ENCODE data around the gene FAM217B.

Gene FAM217B

GRCh38 chr20:59945731-59946130, 5.5 kb downstream of the FAM217B start:
- Histone ChIP-seq H3K36me3 (ENCODE audit: control insufficient read depth in 1 of 2, insufficient read depth in 2 of 2, low read depth in 1 of 2, low read length in 2 of 2) (peaks cover 5 to 44% of the 10 kb centered on the region in 2 experiments), H4K8ac (ENCODE audit: low read length) (no peak overlapping the region), H3K18ac (ENCODE audit: low read depth in 1 of 2, low read length in 2 of 2) (no peak overlapping the region), H2AK5ac (ENCODE audit: low read length, severe bottlenecking) (no peak overlapping the region), H2BK12ac (ENCODE audit: low read length in 2 of 2) (no peak overlapping the region), H2BK120ac (ENCODE audit: low read depth, low read length) (no peak overlapping the region), H3K14ac (ENCODE audit: low read length in 2 of 2) (no peak overlapping the region), H2BK15ac (ENCODE audit: low read depth, poor library complexity, severe bottlenecking) (no peak overlapping the region), H3K4ac (ENCODE audit: low read depth in 1 of 2, low read length in 2 of 2) (no peak overlapping the region), H3K4me2 (ENCODE audit: low read length, poor library complexity, severe bottlenecking) (no peak overlapping the region), H3K4me1 (ENCODE audit: control insufficient read depth, insufficient read depth, low read depth, low read length) (no peaks in the 10 kb centered on the region), H3K27me3 (ENCODE audit: control insufficient read depth in 1 of 2, insufficient read depth in 1 of 2, low read length in 2 of 2) (no peaks in the 10 kb centered on the region), H3K9me3 (ENCODE audit: control insufficient read depth, low read length) (no peaks in the 10 kb centered on the region), H3K27ac (ENCODE audit: low read length, poor library complexity, severe bottlenecking) (peak overlapping the region; percentile 36), H4K91ac (ENCODE audit: low read length) (no peak overlapping the region), H3K23ac (ENCODE audit: low read length in 2 of 2) (no peak overlapping the region), H3K9ac (ENCODE audit: low read length) (peak overlapping the region; percentile 9), H2BK5ac (ENCODE audit: low read depth, low read length, poor library complexity, severe bottlenecking) (no peak overlapping the region), H2AFZ (ENCODE audit: low read depth, low read length) (no peak overlapping the region), H3K79me1 (replicated peaks; ENCODE audit: low read length, poor library complexity, severe bottlenecking) (peaks cover 5% of the 10 kb centered on the region), H3K4me3 (ENCODE audit: insufficient read depth in 1 of 2, low read depth in 1 of 2, low read length in 2 of 2) (no peak overlapping the region)
- DNase-seq, result no peak
- 9% methylated on average over 1 of the region's 2 CpGs for WGBS

- Histone ChIP-seq H3K4me2 (ENCODE audit: low read length, poor library complexity, severe bottlenecking) (no peak overlapping the region), H3K4me1 (ENCODE audit: control insufficient read depth, insufficient read depth, low read depth, low read length) (no peaks in the 10 kb centered on the region), H3K27ac (ENCODE audit: low read length, poor library complexity, severe bottlenecking) (no peak overlapping the region), H3K36me3 (ENCODE audit: control insufficient read depth in 1 of 2, insufficient read depth in 2 of 2, low read depth in 1 of 2, low read length in 2 of 2) (peaks cover 5 to 39% of the 10 kb centered on the region in 2 experiments), H3K4ac (ENCODE audit: low read depth in 1 of 2, low read length in 2 of 2) (no peak overlapping the region), H3K27me3 (ENCODE audit: control insufficient read depth in 1 of 2, insufficient read depth in 1 of 2, low read length in 2 of 2) (no peaks in the 10 kb centered on the region), H3K4me3 (ENCODE audit: insufficient read depth in 1 of 2, low read depth in 1 of 2, low read length in 2 of 2) (no peak overlapping the region), H3K18ac (ENCODE audit: low read depth in 1 of 2, low read length in 2 of 2) (no peak overlapping the region), H3K9ac (ENCODE audit: low read length) (no peak overlapping the region), H2BK120ac (ENCODE audit: low read depth, low read length) (no peak overlapping the region), H3K23ac (ENCODE audit: low read length in 2 of 2) (no peak overlapping the region), H4K8ac (ENCODE audit: low read length) (no peak overlapping the region), H2AK5ac (ENCODE audit: low read length, severe bottlenecking) (no peak overlapping the region), H2BK12ac (ENCODE audit: low read length in 2 of 2) (no peak overlapping the region), H3K79me1 (replicated peaks; ENCODE audit: low read length, poor library complexity, severe bottlenecking) (peaks cover 5% of the 10 kb centered on the region), H3K14ac (ENCODE audit: low read length in 2 of 2) (no peak overlapping the region), H2BK5ac (ENCODE audit: low read depth, low read length, poor library complexity, severe bottlenecking) (no peak overlapping the region), H3K9me3 (ENCODE audit: control insufficient read depth, low read length) (no peaks in the 10 kb centered on the region), H2BK15ac (ENCODE audit: low read depth, poor library complexity, severe bottlenecking) (no peak overlapping the region), H2AFZ (ENCODE audit: low read depth, low read length) (no peak overlapping the region), H4K91ac (ENCODE audit: low read length) (no peak overlapping the region)
- 96% methylated on average over 7 of the region's 8 CpGs for WGBS
- DNase-seq, result no peak
Measured at GRCh38 chr20:59947376-59947775, 7.2 kb downstream of the FAM217B start.

- no peak overlapping the region for H2BK15ac ChIP-seq (ENCODE audit: low read depth, poor library complexity, severe bottlenecking)
- no peak overlapping the region for H4K8ac ChIP-seq (ENCODE audit: low read length)
- no peak overlapping the region for H3K18ac ChIP-seq (ENCODE audit: low read depth in 1 of 2, low read length in 2 of 2)
- H3K14ac ChIP-seq (ENCODE audit: low read length in 2 of 2), result no peak overlapping the region
- H2AFZ ChIP-seq (ENCODE audit: low read depth, low read length), result no peak overlapping the region
- no peak overlapping the region for H4K91ac ChIP-seq (ENCODE audit: low read length)
- H3K36me3 ChIP-seq (ENCODE audit: control insufficient read depth in 1 of 2, insufficient read depth in 2 of 2, low read depth in 1 of 2, low read length in 2 of 2), result peaks cover 5 to 31% of the 10 kb centered on the region in 2 experiments
- H3K4me3 ChIP-seq (ENCODE audit: insufficient read depth in 1 of 2, low read depth in 1 of 2, low read length in 2 of 2), result no peak overlapping the region
- H3K4ac ChIP-seq (ENCODE audit: low read depth in 1 of 2, low read length in 2 of 2), result no peak overlapping the region
- no peak overlapping the region for H2BK120ac ChIP-seq (ENCODE audit: low read depth, low read length)
- no peak overlapping the region for H3K23ac ChIP-seq (ENCODE audit: low read length in 2 of 2)
- H3K27me3 ChIP-seq (ENCODE audit: control insufficient read depth in 1 of 2, insufficient read depth in 1 of 2, low read length in 2 of 2), result no peaks in the 10 kb centered on the region
- H3K4me1 ChIP-seq (ENCODE audit: control insufficient read depth, insufficient read depth, low read depth, low read length), result no peaks in the 10 kb centered on the region
- H2AK5ac ChIP-seq (ENCODE audit: low read length, severe bottlenecking), result no peak overlapping the region
- H3K27ac ChIP-seq (ENCODE audit: low read length, poor library complexity, severe bottlenecking), result no peak overlapping the region
- no peak overlapping the region for H3K4me2 ChIP-seq (ENCODE audit: low read length, poor library complexity, severe bottlenecking)
- no peak overlapping the region for H3K9ac ChIP-seq (ENCODE audit: low read length)
- DNase-seq, result no peak
- no peaks in the 10 kb centered on the region for H3K9me3 ChIP-seq (ENCODE audit: control insufficient read depth, low read length)
- peaks cover 5% of the 10 kb centered on the region for H3K79me1 ChIP-seq (replicated peaks; ENCODE audit: low read length, poor library complexity, severe bottlenecking)
- H2BK5ac ChIP-seq (ENCODE audit: low read depth, low read length, poor library complexity, severe bottlenecking), result no peak overlapping the region
- WGBS, result no CpG with 5 or more reads among the region's 1 CpG
- H2BK12ac ChIP-seq (ENCODE audit: low read length in 2 of 2), result no peak overlapping the region
Measured at GRCh38 chr20:59948212-59948611, 8.0 kb downstream of the FAM217B start.

GRCh38 chr20:59948828-59949720, 8.9 kb downstream of the FAM217B start:
- H3K4me1 ChIP-seq (ENCODE audit: control insufficient read depth, insufficient read depth, low read depth, low read length), result no peaks in the 10 kb centered on the region
- H2BK15ac ChIP-seq (ENCODE audit: low read depth, poor library complexity, severe bottlenecking), result no peak overlapping the region
- no peak overlapping the region for H3K23ac ChIP-seq (ENCODE audit: low read length in 2 of 2)
- no peak overlapping the region for H4K91ac ChIP-seq (ENCODE audit: low read length)
- no peak overlapping the region for H3K4me3 ChIP-seq (ENCODE audit: insufficient read depth in 1 of 2, low read depth in 1 of 2, low read length in 2 of 2)
- peak overlapping the region; percentile 39 for H3K9ac ChIP-seq (ENCODE audit: low read length)
- H3K36me3 ChIP-seq (ENCODE audit: control insufficient read depth in 1 of 2, insufficient read depth in 2 of 2, low read depth in 1 of 2, low read length in 2 of 2), result peaks cover 5 to 22% of the 10 kb centered on the region in 2 experiments
- H2AFZ ChIP-seq (ENCODE audit: low read depth, low read length), result no peak overlapping the region
- H2AK5ac ChIP-seq (ENCODE audit: low read length, severe bottlenecking), result no peak overlapping the region
- H3K79me1 ChIP-seq (replicated peaks; ENCODE audit: low read length, poor library complexity, severe bottlenecking), result peaks cover 5% of the 10 kb centered on the region
- no peak overlapping the region for H3K4ac ChIP-seq (ENCODE audit: low read depth in 1 of 2, low read length in 2 of 2)
- no peaks in the 10 kb centered on the region for H3K9me3 ChIP-seq (ENCODE audit: control insufficient read depth, low read length)
- no peaks in the 10 kb centered on the region for H3K27me3 ChIP-seq (ENCODE audit: control insufficient read depth in 1 of 2, insufficient read depth in 1 of 2, low read length in 2 of 2)
- H3K18ac ChIP-seq (ENCODE audit: low read depth in 1 of 2, low read length in 2 of 2), result no peak overlapping the region
- 70% methylated on average over 4 of the region's 7 CpGs for WGBS
- no peak overlapping the region for H2BK12ac ChIP-seq (ENCODE audit: low read length in 2 of 2)
- DNase-seq, result peak; percentile 65
- no peak overlapping the region for H3K27ac ChIP-seq (ENCODE audit: low read length, poor library complexity, severe bottlenecking)
- H4K8ac ChIP-seq (ENCODE audit: low read length), result no peak overlapping the region
- H2BK120ac ChIP-seq (ENCODE audit: low read depth, low read length), result no peak overlapping the region
- no peak overlapping the region for H3K4me2 ChIP-seq (ENCODE audit: low read length, poor library complexity, severe bottlenecking)
- H3K14ac ChIP-seq (ENCODE audit: low read length in 2 of 2), result no peak overlapping the region
- no peak overlapping the region for H2BK5ac ChIP-seq (ENCODE audit: low read depth, low read length, poor library complexity, severe bottlenecking)

Data from mesenchymal stem cell (in vitro differentiated cells and primary cell).